Osteoblast (primary cell): ENCODE results near the gene NXN. TPM values are rescaled to one million over a fixed set of nuclear protein-coding genes. Genes with fewer than 3 reads are reported as not detected.
A peak's percentile ranks its signal among the peaks of the same experiment; 100 is the strongest.

ENCODE experiments used
- DNase-seq: peaks from one replicate; pipeline ENCODE4 v3.0.0; 2011; ENCODE audit warnings: low spot score, mixed read lengths; ENCODE audit not compliant: insufficient read length; ENCODE audit errors: missing footprints
- H2AFZ ChIP-seq: 2 replicates; pipeline ENCODE4 v1.6.0; 2011; ENCODE audit warnings: mild to moderate bottlenecking, low read length
- H3K27ac ChIP-seq: 2 replicates; pipeline ENCODE4 v1.5.1; 2011; ENCODE audit warnings: mild to moderate bottlenecking, low read depth, low read length, moderate library complexity
- H3K27me3 ChIP-seq: 2 replicates; pipeline ENCODE4 v1.6.0; 2012; ENCODE audit warnings: mild to moderate bottlenecking, control low read depth, inconsistent platforms, low read length, moderate library complexity; ENCODE audit not compliant: insufficient read depth
- H3K36me3 ChIP-seq: 2 replicates; pipeline ENCODE4 v1.5.1; 2011; ENCODE audit warnings: mild to moderate bottlenecking, low read length, control low read depth, moderate library complexity; ENCODE audit not compliant: insufficient read depth
- H3K4me1 ChIP-seq: 2 replicates; pipeline ENCODE4 v1.5.1; 2011; ENCODE audit warnings: mild to moderate bottlenecking, low read length, control low read depth, moderate library complexity; ENCODE audit not compliant: insufficient read depth
- H3K4me2 ChIP-seq: 2 replicates; pipeline ENCODE4 v1.6.0; 2011; ENCODE audit warnings: mild to moderate bottlenecking, low read length; ENCODE audit not compliant: insufficient read depth
- H3K4me3 ChIP-seq: fragments of 200-600 bp; sonication (generic); 3 replicates; pipeline ENCODE4 v1.5.1; 2012; ENCODE audit warnings: mild to moderate bottlenecking, low read length, inconsistent platforms; ENCODE audit not compliant: insufficient read depth
- H3K79me2 ChIP-seq: 2 replicates; pipeline ENCODE4 v1.6.0; 2012; ENCODE audit warnings: mild to moderate bottlenecking, low read length, control low read depth, inconsistent platforms; ENCODE audit not compliant: insufficient read depth
- H3K9me3 ChIP-seq: 2 replicates; pipeline ENCODE4 v1.5.1; 2011; ENCODE audit warnings: low read depth, low read length, control low read depth
- H4K20me1 ChIP-seq: 2 replicates; pipeline ENCODE4 v1.6.0; 2012; ENCODE audit warnings: mild to moderate bottlenecking, low read length, control low read depth; ENCODE audit not compliant: insufficient read depth
- total RNA-seq: library from RNA; depleted of rRNA; stranded (reverse); fragments of >200 nt; gene quantifications from 2 replicates; pipeline ENCODE4 v1.2.3, GENCODE V29; 2012
- TF ChIP-seq, protein P1 (sequence below): IDR thresholded peaks from 2 replicates; pipeline ENCODE4 v1.5.1; 2011; ENCODE audit warnings: mild to moderate bottlenecking, low read depth, low read length, moderate library complexity; ENCODE audit errors: extremely low read depth

The NXN gene
- total RNA-seq, 1 donor: 68.8 TPM

DNA sequence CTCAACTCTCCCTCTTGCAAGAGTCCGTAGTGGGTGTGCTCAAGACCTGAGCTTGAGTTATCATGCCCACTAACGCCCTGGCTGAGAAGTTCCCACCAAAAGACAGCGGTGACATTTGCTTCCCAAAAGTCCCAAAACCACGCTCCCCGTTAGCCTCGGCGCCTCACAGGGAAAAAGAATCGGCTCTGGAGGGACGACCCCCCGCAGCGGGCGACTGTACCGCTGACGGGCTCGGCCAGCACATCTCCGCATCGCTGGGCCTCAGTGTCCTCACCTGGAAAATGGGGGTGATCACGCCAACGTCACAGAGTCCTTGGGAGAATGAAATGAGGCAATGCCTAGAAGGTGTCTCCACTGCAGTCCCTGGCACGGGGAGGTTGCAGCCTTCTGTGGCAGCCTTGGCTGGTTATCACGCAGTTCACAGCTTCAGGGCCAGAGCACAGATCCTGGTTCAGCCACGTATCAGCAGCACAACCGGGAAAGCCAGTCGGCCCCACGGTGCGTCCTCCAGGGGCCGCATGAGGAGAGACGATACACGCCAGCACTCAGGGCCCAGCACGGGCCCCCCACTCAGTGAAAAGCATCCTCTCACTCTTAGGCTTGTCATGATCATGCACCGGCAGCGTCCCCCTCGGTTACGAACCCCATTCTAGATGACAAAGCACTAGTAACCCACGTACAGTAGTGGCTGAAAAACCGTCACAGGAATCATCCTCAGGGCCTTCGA, 32.9 kb downstream of the NXN start:
- no peaks in the 10 kb centered on the region for H3K9me3 ChIP-seq
- peaks cover 8% of the 10 kb centered on the region for H3K79me2 ChIP-seq
- H4K20me1 ChIP-seq: peaks cover 8% of the 10 kb centered on the region

DNA sequence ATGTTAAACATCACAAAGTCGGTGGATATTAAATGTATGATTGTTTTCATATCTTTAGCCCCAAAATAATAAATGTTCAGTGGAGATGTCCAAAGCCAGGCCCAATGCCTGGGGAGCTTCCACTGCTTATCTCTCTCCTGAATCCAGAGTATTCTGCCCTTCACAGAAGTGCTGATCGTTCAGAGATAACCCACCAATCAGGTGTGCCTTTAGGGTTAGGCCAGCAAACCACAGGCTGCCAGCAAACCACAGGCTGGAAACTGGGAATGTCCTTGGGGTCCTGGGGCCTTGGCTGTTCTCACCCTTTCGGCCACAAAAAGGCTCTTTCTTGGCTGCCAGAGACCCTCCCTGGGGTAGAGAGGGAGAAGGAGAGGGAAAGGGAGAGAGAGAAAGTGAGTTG, 33.9 kb downstream of the NXN start:
- Histone ChIP-seq H3K27me3 (no peaks in the 10 kb centered on the region), H2AFZ (no peak overlapping the region), H3K36me3 (no peaks in the 10 kb centered on the region), H3K79me2 (peaks cover 8% of the 10 kb centered on the region), H3K4me2 (no peak overlapping the region), H3K27ac (no peak overlapping the region), H4K20me1 (peaks cover 9% of the 10 kb centered on the region), H3K9me3 (no peaks in the 10 kb centered on the region), H3K4me1 (peaks cover 11% of the 10 kb centered on the region), H3K4me3 (no peak overlapping the region)
- DNase-seq: no peak
- TF ChIP-seq, protein P1, sequence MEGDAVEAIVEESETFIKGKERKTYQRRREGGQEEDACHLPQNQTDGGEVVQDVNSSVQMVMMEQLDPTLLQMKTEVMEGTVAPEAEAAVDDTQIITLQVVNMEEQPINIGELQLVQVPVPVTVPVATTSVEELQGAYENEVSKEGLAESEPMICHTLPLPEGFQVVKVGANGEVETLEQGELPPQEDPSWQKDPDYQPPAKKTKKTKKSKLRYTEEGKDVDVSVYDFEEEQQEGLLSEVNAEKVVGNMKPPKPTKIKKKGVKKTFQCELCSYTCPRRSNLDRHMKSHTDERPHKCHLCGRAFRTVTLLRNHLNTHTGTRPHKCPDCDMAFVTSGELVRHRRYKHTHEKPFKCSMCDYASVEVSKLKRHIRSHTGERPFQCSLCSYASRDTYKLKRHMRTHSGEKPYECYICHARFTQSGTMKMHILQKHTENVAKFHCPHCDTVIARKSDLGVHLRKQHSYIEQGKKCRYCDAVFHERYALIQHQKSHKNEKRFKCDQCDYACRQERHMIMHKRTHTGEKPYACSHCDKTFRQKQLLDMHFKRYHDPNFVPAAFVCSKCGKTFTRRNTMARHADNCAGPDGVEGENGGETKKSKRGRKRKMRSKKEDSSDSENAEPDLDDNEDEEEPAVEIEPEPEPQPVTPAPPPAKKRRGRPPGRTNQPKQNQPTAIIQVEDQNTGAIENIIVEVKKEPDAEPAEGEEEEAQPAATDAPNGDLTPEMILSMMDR: no peak

More for the DNA sequence above, 32.9 kb downstream of the NXN start:
- Histone ChIP-seq H3K4me3 (no peak overlapping the region), H2AFZ (no peak overlapping the region), H3K4me1 (peaks cover 18% of the 10 kb centered on the region), H3K27me3 (no peaks in the 10 kb centered on the region), H3K4me2 (no peak overlapping the region), H3K36me3 (no peaks in the 10 kb centered on the region), H3K27ac (no peak overlapping the region)
- no peak for DNase-seq
- TF ChIP-seq, protein P1: no peak

DNA sequence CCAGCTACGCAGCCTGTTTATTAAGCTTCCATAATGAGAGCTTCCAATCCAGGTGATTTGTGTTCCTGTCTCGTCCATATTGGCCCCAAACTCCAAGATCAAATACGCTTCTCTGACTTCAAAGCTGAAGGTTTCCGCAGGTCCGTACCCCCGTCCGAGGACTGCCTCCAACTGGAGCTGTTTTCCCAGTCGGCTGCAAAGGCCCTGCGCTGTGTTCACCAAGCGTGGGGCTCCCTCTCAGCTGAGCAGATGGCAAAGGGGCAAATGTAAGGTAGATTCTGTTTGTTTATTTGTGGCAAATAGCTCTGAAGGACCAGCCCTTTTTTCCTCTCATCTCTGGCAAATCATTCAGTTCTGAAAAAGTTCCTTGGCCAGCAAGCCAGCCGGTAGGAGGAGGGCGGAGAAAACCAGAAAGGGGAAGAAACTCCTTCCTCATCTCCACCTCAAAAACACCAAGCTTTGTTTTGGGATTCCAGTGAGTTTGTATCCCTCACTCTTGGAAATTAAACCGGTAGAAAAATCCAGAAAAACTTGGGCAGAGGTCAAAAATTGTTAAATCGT, 35.2 kb downstream of the NXN start:
- TF ChIP-seq, protein P1: no peak
- no peak for DNase-seq

DNA sequence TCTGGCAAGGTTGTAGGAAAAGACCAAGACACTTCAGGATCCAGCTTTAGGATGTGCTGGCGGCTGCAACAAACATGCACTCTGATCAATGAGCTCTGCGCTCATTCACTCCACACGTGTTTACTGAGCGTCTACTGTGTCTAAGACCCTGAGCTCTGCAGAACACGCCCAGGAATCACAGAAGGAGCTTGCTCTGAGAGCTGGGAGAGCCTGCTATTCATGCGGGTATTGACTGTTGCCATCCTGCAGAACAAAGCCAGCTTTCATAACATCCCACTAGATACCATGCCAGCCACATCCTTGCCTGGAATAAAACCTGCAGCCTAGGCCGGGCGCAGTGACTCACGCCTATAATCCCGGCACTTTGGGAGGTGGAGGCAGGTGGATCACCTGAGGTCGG, 44.1 kb downstream of the NXN start:
- Histone ChIP-seq H3K27me3 (no peaks in the 10 kb centered on the region), H3K79me2 (peaks cover 16% of the 10 kb centered on the region), H2AFZ (no peak overlapping the region), H3K36me3 (no peaks in the 10 kb centered on the region), H4K20me1 (peaks cover 11% of the 10 kb centered on the region), H3K9me3 (no peaks in the 10 kb centered on the region), H3K4me1 (peaks cover 17% of the 10 kb centered on the region), H3K27ac (no peak overlapping the region), H3K4me3 (no peak overlapping the region), H3K4me2 (no peak overlapping the region)
- peak; percentile 51 for DNase-seq
- TF ChIP-seq, protein P1: no peak

More for the DNA sequence above, 35.2 kb downstream of the NXN start:
- H3K27me3 ChIP-seq: no peaks in the 10 kb centered on the region
- no peak overlapping the region for H3K27ac ChIP-seq
- no peak overlapping the region for H3K4me2 ChIP-seq
- no peaks in the 10 kb centered on the region for H3K36me3 ChIP-seq
- H3K4me3 ChIP-seq: no peak overlapping the region
- no peaks in the 10 kb centered on the region for H3K9me3 ChIP-seq
- H3K79me2 ChIP-seq: peaks cover 5% of the 10 kb centered on the region
- H2AFZ ChIP-seq: no peak overlapping the region
- H4K20me1 ChIP-seq: peaks cover 15% of the 10 kb centered on the region
- H3K4me1 ChIP-seq: no peaks in the 10 kb centered on the region
